IMR-90 (cell line): ENCODE results near the gene LRIT2. TPM values are rescaled to one million over a fixed set of nuclear protein-coding genes. Genes with fewer than 3 reads are reported as not detected.

ENCODE experiments used
- ATAC-seq: fragments of 200-7000 bp; cut with Tn5 transposase; 2 replicates; pipeline ENCODE4 v1.9.1; 2020; ENCODE audit warnings: low read depth, mild to moderate bottlenecking, moderate library complexity
- BruUV-seq: library from RNA; stranded (reverse); fragments of 400-500 nt; replicated peaks from 2 replicates; lab custom pipeline; 2021; lab: Mats Ljungman, UMichigan
- CTCF ChIA-PET: fragments of 300-600 bp; formaldehyde crosslinking; extraction: SDS; loops from one replicate; lab custom pipeline; 2021; ENCODE audit warnings: antibody characterized with exemption; lab: Yijun Ruan, JAX
- POLR2A ChIA-PET: fragments of 300-600 bp; sonication (Branson Sonifier 250); formaldehyde crosslinking; loops from one replicate; lab custom pipeline; 2022; ENCODE audit warnings: antibody characterized with exemption; ENCODE audit not compliant: unreplicated experiment; lab: Charles Lee
- DNase-seq: peaks from one replicate; pipeline ENCODE4 v3.0.0; 2013
- H2AFZ ChIP-seq: replicated peaks from 2 replicates; pipeline ENCODE3; 2013; ENCODE audit warnings: low read length, mild to moderate bottlenecking; ENCODE audit not compliant: poor library complexity
- H2AK5ac ChIP-seq: 2 replicates; pipeline ENCODE4 v1.6.1; 2013; ENCODE audit warnings: low read depth, low read length, inconsistent platforms
- H2AK9ac ChIP-seq: replicated peaks from 2 replicates; pipeline ENCODE3; 2013; ENCODE audit warnings: mild to moderate bottlenecking, low read depth, low read length, moderate library complexity; ENCODE audit not compliant: poor library complexity
- H2BK120ac ChIP-seq: 2 replicates; pipeline ENCODE4 v1.6.1; 2013; ENCODE audit warnings: low read depth, low read length, inconsistent platforms
- H2BK15ac ChIP-seq: 3 replicates; pipeline ENCODE4 v1.6.1; 2013; ENCODE audit warnings: low read depth, low read length, inconsistent platforms
- H2BK20ac ChIP-seq: 2 replicates; pipeline ENCODE4 v1.6.1; 2013; ENCODE audit warnings: low read depth, mild to moderate bottlenecking, inconsistent platforms, low read length, moderate library complexity
- H2BK5ac ChIP-seq: 2 replicates; pipeline ENCODE4 v1.6.1; 2013; ENCODE audit warnings: mild to moderate bottlenecking, low read depth, low read length, inconsistent platforms; ENCODE audit not compliant: poor library complexity, severe bottlenecking
- H3K14ac ChIP-seq: replicated peaks from 2 replicates; pipeline ENCODE4 v1.6.1; 2013; ENCODE audit warnings: low read depth, low read length, inconsistent platforms
- H3K18ac ChIP-seq: 2 replicates; pipeline ENCODE4 v1.6.1; 2013; ENCODE audit warnings: low read depth, low read length, control low read depth
- H3K23ac ChIP-seq: 2 replicates; pipeline ENCODE4 v1.6.1; 2013; ENCODE audit warnings: low read depth, low read length, inconsistent platforms
- H3K27ac ChIP-seq: 2 replicates; pipeline ENCODE4 v1.5.1; 2013; ENCODE audit warnings: mild to moderate bottlenecking, control low read depth, low read length; ENCODE audit not compliant: insufficient read depth
- H3K27me3 ChIP-seq: 2 replicates; pipeline ENCODE4 v1.6.1; 2013; ENCODE audit warnings: low read length; ENCODE audit not compliant: control insufficient read depth, insufficient read depth
- H3K36me3 ChIP-seq: 2 replicates; pipeline ENCODE4 v1.6.1; 2013; ENCODE audit warnings: low read length, mixed read lengths; ENCODE audit not compliant: control insufficient read depth, insufficient read depth
- H3K4ac ChIP-seq: 2 replicates; pipeline ENCODE4 v1.6.1; 2013; ENCODE audit warnings: low read depth, low read length, inconsistent platforms
- H3K4me1 ChIP-seq: 2 replicates; pipeline ENCODE4 v1.6.1; 2013; ENCODE audit warnings: low read length, mixed read lengths; ENCODE audit not compliant: control insufficient read depth, insufficient read depth
- H3K4me2 ChIP-seq: 2 replicates; pipeline ENCODE4 v1.6.1; 2013; ENCODE audit warnings: low read depth, mild to moderate bottlenecking, control low read depth, low read length, moderate library complexity
- H3K4me3 ChIP-seq: 2 replicates; pipeline ENCODE4 v1.5.1; 2013; ENCODE audit warnings: low read depth, mild to moderate bottlenecking, control low read depth, low read length, moderate library complexity; ENCODE audit not compliant: insufficient read depth
- H3K56ac ChIP-seq: 2 replicates; pipeline ENCODE4 v1.6.1; 2013; ENCODE audit warnings: low read length, inconsistent platforms; ENCODE audit not compliant: insufficient read depth; ENCODE audit errors: extremely low read depth
- H3K79me1 ChIP-seq, 2 experiments: 2 replicates each; pipeline ENCODE4 v1.6.1; 2013; ENCODE audit warnings: low read length in 2 of 2, inconsistent platforms in 1 of 2, low read depth in 1 of 2
- H3K9ac ChIP-seq: 2 replicates; pipeline ENCODE4 v1.6.1; 2013; ENCODE audit warnings: low read depth, low read length, control low read depth
- H3K9me1 ChIP-seq: 2 replicates; pipeline ENCODE4 v1.6.1; 2013; ENCODE audit warnings: low read length, inconsistent platforms; ENCODE audit not compliant: insufficient read depth
- H3K9me3 ChIP-seq: 2 replicates; pipeline ENCODE4 v1.6.1; 2013; ENCODE audit warnings: low read length; ENCODE audit not compliant: control insufficient read depth, insufficient read depth
- H4K20me1 ChIP-seq: 2 replicates; pipeline ENCODE4 v1.6.1; 2013; ENCODE audit warnings: low read length, inconsistent platforms; ENCODE audit not compliant: insufficient read depth
- H4K5ac ChIP-seq: 2 replicates; pipeline ENCODE4 v1.6.1; 2013; ENCODE audit warnings: mild to moderate bottlenecking, low read depth, low read length, control low read depth
- H4K8ac ChIP-seq, 2 experiments: 2 replicates each; pipeline ENCODE4 v1.6.1; 2013; ENCODE audit warnings: low read depth in 2 of 2, low read length in 2 of 2, control low read depth in 1 of 2, inconsistent platforms in 1 of 2
- H4K91ac ChIP-seq: 2 replicates; pipeline ENCODE4 v1.6.1; 2013; ENCODE audit warnings: low read depth, low read length, inconsistent platforms; ENCODE audit not compliant: insufficient read depth
- BHLHE40 ChIP-seq: fragments of 150-350 bp; IDR thresholded peaks from 2 replicates; pipeline ENCODE4 v1.6.1; 2016; ENCODE audit warnings: mild to moderate bottlenecking, low read depth, low read length
- CEBPB ChIP-seq: IDR thresholded peaks from 2 replicates; pipeline ENCODE4 v1.6.1; 2012; ENCODE audit warnings: low read depth, low read length, improper control_type of control experiment
- CHD1 ChIP-seq: IDR thresholded peaks from 2 replicates; pipeline ENCODE4 v1.6.1; 2012; ENCODE audit warnings: low read depth, low read length, improper control_type of control experiment
- CTCF ChIP-seq: conservative IDR thresholded peaks from 2 replicates; pipeline ENCODE4 v1.5.1; 2012; ENCODE audit warnings: mild to moderate bottlenecking, low read depth, low read length, improper control_type of control experiment
- ELK1 ChIP-seq: fragments of 150-350 bp; IDR thresholded peaks from 2 replicates; pipeline ENCODE4 v1.6.1; 2016; ENCODE audit warnings: low read depth, mild to moderate bottlenecking, low read length, moderate library complexity, borderline replicate concordance
- FOS ChIP-seq: fragments of 150-350 bp; IDR thresholded peaks from 2 replicates; pipeline ENCODE4 v1.6.1; 2016; ENCODE audit warnings: low read depth, low read length
- MAFK ChIP-seq: IDR thresholded peaks from 2 replicates; pipeline ENCODE4 v1.6.1; 2012; ENCODE audit warnings: low read depth, low read length, improper control_type of control experiment
- MAZ ChIP-seq: IDR thresholded peaks from 2 replicates; pipeline ENCODE4 v1.6.1; 2012; ENCODE audit warnings: low read depth, mild to moderate bottlenecking, low read length, improper control_type of control experiment, moderate library complexity, borderline replicate concordance
- MXI1 ChIP-seq: IDR thresholded peaks from 2 replicates; pipeline ENCODE4 v1.6.1; 2012; ENCODE audit warnings: low read depth, mild to moderate bottlenecking, low read length, moderate library complexity, borderline replicate concordance
- NFE2L2 ChIP-seq: fragments of 150-350 bp; IDR thresholded peaks from 2 replicates; pipeline ENCODE4 v1.6.1; 2016; ENCODE audit warnings: low read depth, mild to moderate bottlenecking, low read length
- POLR2A ChIP-seq: IDR thresholded peaks from 2 replicates; pipeline ENCODE4 v1.6.1; 2012; ENCODE audit warnings: mild to moderate bottlenecking, low read depth, low read length
- RAD21 ChIP-seq: IDR thresholded peaks from 2 replicates; pipeline ENCODE4 v1.6.1; 2012; ENCODE audit warnings: low read length, improper control_type of control experiment
- RCOR1 ChIP-seq: IDR thresholded peaks from 2 replicates; pipeline ENCODE4 v1.6.1; 2012; ENCODE audit warnings: mild to moderate bottlenecking, low read length, improper control_type of control experiment; ENCODE audit not compliant: insufficient replicate concordance
- RFX5 ChIP-seq: IDR thresholded peaks from 2 replicates; pipeline ENCODE4 v1.8.0; 2012; ENCODE audit warnings: low read depth, mild to moderate bottlenecking, low read length, moderate library complexity
- SMC3 ChIP-seq: fragments of 150-350 bp; IDR thresholded peaks from 2 replicates; pipeline ENCODE4 v1.6.1; 2016; ENCODE audit warnings: low read depth, mild to moderate bottlenecking, antibody characterized with exemption, low read length, moderate library complexity
- USF2 ChIP-seq: fragments of 150-350 bp; IDR thresholded peaks from 2 replicates; pipeline ENCODE4 v1.6.1; 2017; ENCODE audit warnings: mild to moderate bottlenecking, antibody characterized with exemption, low read length, low read depth
- WGBS, 2 experiments: methylation state at CpG; one replicate each; pipeline versions ENCODE4 v1.1.5 to v1.1.7; 2013; ENCODE audit warnings: missing lambda C conversion rate in 2 of 2; ENCODE audit not compliant: insufficient read length in 1 of 2; ENCODE audit errors: extremely low coverage in 2 of 2; 5-methylcytosine and 5-hydroxymethylcytosine counted together
- dilution Hi-C: fragments of 300-500 bp; cut with HindIII; formaldehyde crosslinking; loops from one replicate; pipeline ENCODE4 v1.14.3; 2018; ENCODE audit warnings: low sequenced_read_pairs; ENCODE audit not compliant: unreplicated experiment
- in situ Hi-C: fragments of 300-500 bp; cut with MboI; formaldehyde crosslinking; loops from 3 replicates; pipeline ENCODE4 v1.14.3; 2019; ENCODE audit warnings: low sequenced_read_pairs, inconsistent platforms, mixed read lengths
- intact Hi-C: fragments of 100-400 bp; cut with micrococcal nuclease; formaldehyde crosslinking; loops from 2 replicates; pipeline ENCODE4 v1.10.0; 2022
- polyA plus RNA-seq, 3 experiments: library from polyadenylated mRNA; depleted of rRNA; stranded (reverse); fragments of >200 nt; gene quantifications; 2 replicates each; pipeline ENCODE4 v1.2.3, GENCODE V29; 2012; ENCODE audit warnings: low replicate concordance in 1 of 3
- total RNA-seq: library from RNA; depleted of rRNA; stranded (reverse); fragments of >200 nt; gene quantifications from 2 replicates; pipeline ENCODE4 v1.2.3, GENCODE V29; 2012

The LRIT2 gene
- total and polyA plus RNA-seq, 2 of the 4 experiments (the other 2 are of a cell fraction), result not detected

- Histone ChIP-seq H2AFZ (no peak overlapping the region), H3K56ac (no peak overlapping the region), H3K9me3 (no peaks in the 10 kb centered on the region), H3K36me3 (no peaks in the 10 kb centered on the region), H3K27ac (no peak overlapping the region), H3K4me1 (no peaks in the 10 kb centered on the region), H3K4me3 (no peak overlapping the region), H3K14ac (no peak overlapping the region), H2BK15ac (no peak overlapping the region), H3K27me3 (no peaks in the 10 kb centered on the region), H3K79me1 (no peaks in the 10 kb centered on the region), H4K8ac (no peak overlapping the region), H2AK5ac (no peak overlapping the region), H2BK20ac (no peak overlapping the region), H2BK5ac (no peak overlapping the region), H2AK9ac (no peak overlapping the region), H3K9me1 (peaks cover 8% of the 10 kb centered on the region), H4K20me1 (no peaks in the 10 kb centered on the region), H3K9ac (no peak overlapping the region), H3K18ac (no peak overlapping the region), H3K23ac (no peak overlapping the region), H4K5ac (no peak overlapping the region), H2BK120ac (no peak overlapping the region), H4K91ac (no peak overlapping the region), H3K4ac (no peak overlapping the region), H3K4me2 (no peak overlapping the region)
- no TSS peak for BruUV-seq
- CTCF ChIA-PET, result no interaction called here
- in situ Hi-C loops (no loop called here), dilution Hi-C loops (no loop called here), intact Hi-C loops (no loop called here)
- ATAC-seq, result no peak
- TF ChIP-seq RFX5 (no peak), USF2 (no peak), BHLHE40 (no peak), CEBPB (no peak), NFE2L2 (no peak), RCOR1 (no peak), RAD21 (no peak), FOS (no peak), CTCF (no peak), CHD1 (no peak), ELK1 (no peak), MAFK (no peak), MXI1 (no peak), MAZ (no peak), SMC3 (no peak), POLR2A (no peak)
- DNase-seq, result no peak
- WGBS, 2 experiments, result 40% methylated on average over 1 of the region's 5 CpGs; no CpG with 5 or more reads in 1 of the 2 experiments
- POLR2A ChIA-PET, result no interaction called here
Measured at GRCh38 chr10:84181631-84182030, 43.7 kb downstream of the LRIT2 start.
